Measurements from ENCODE around the gene APCDD1. TPM values are rescaled to one million over a fixed set of nuclear protein-coding genes. Genes with fewer than 3 reads are reported as not detected.

APCDD1 gene
- total RNA-seq, 3 donors from 2014 or later (not counting 1 experiment from before 2014, with no cell fraction given), result 0.13 TPM; not detected in 2

- no CpG with 5 or more reads among the region's 2 CpGs for WGBS (ENCODE audit: insufficient coverage)
- no peaks in the 10 kb centered on the region for H3K4me1 Mint-ChIP-seq
Observed at GRCh38 chr18:10449396-10449795, 5.0 kb upstream of the APCDD1 start.

GRCh38 chr18:10450986-10451385, 3.4 kb upstream of the APCDD1 start:
- H3K4me3 ChIP-seq (ENCODE audit: low read length), result no peak overlapping the region
- ATAC-seq (no peak), DNase-seq (no peak)
- 90% methylated on average over 1 of the region's 2 CpGs for WGBS (ENCODE audit: insufficient coverage)
- H3K36me3 ChIP-seq (ENCODE audit: control insufficient read depth, insufficient read depth, low read length), result no peaks in the 10 kb centered on the region
- H3K4me1 Mint-ChIP-seq, result no peaks in the 10 kb centered on the region
- no peak overlapping the region for H3K27ac ChIP-seq (ENCODE audit: low read length)
- intact Hi-C loops (cut with micrococcal nuclease), result no loop called here
- no peak for TF ChIP-seq CTCF (IDR thresholded peaks at IDR 0.05)
- no peak overlapping the region for H3K27ac Mint-ChIP-seq
- no peaks in the 10 kb centered on the region for H3K4me1 ChIP-seq (ENCODE audit: control insufficient read depth, insufficient read depth, low read length)
- no peaks in the 10 kb centered on the region for H3K9me3 ChIP-seq (ENCODE audit: control insufficient read depth, insufficient read depth, low read length)
- no peaks in the 10 kb centered on the region for H3K9me3 Mint-ChIP-seq
- H3K27me3 Mint-ChIP-seq (ENCODE audit: low read depth in 2 of 2), result peaks cover 31 to 72% of the 10 kb centered on the region in 2 donors
- H3K27me3 ChIP-seq (ENCODE audit: control insufficient read depth, insufficient read depth, low read length), result peaks cover 7% of the 10 kb centered on the region
- H3K36me3 Mint-ChIP-seq, result no peaks in the 10 kb centered on the region
- no peak overlapping the region for H3K4me3 Mint-ChIP-seq

More at GRCh38 chr18:10449396-10449795, 5.0 kb upstream of the APCDD1 start:
- Histone ChIP-seq H3K9me3 (ENCODE audit: control insufficient read depth, insufficient read depth, low read length) (no peaks in the 10 kb centered on the region), H3K4me3 (ENCODE audit: low read length) (no peak overlapping the region), H3K36me3 (ENCODE audit: control insufficient read depth, insufficient read depth, low read length) (no peaks in the 10 kb centered on the region), H3K27ac (ENCODE audit: low read length) (no peak overlapping the region), H3K27me3 (ENCODE audit: control insufficient read depth, insufficient read depth, low read length) (no peaks in the 10 kb centered on the region), H3K4me1 (ENCODE audit: control insufficient read depth, insufficient read depth, low read length) (no peaks in the 10 kb centered on the region)
- no peaks in the 10 kb centered on the region for H3K36me3 Mint-ChIP-seq
- no peaks in the 10 kb centered on the region for H3K9me3 Mint-ChIP-seq
- H3K4me3 Mint-ChIP-seq, result no peak overlapping the region
- no peak for DNase-seq
- intact Hi-C loops (cut with micrococcal nuclease), result no loop called here
- ATAC-seq, result no peak
- H3K27me3 Mint-ChIP-seq (ENCODE audit: low read depth in 2 of 2), result peaks cover 24 to 63% of the 10 kb centered on the region in 2 donors
- no peak overlapping the region for H3K27ac Mint-ChIP-seq
- no peak for TF ChIP-seq CTCF (IDR thresholded peaks at IDR 0.05)

- no peaks in the 10 kb centered on the region for H3K36me3 Mint-ChIP-seq
- peaks cover 40 to 79% of the 10 kb centered on the region in 2 donors for H3K27me3 Mint-ChIP-seq (ENCODE audit: low read depth in 2 of 2)
- WGBS (ENCODE audit: insufficient coverage), result 82% methylated on average over 8 of the region's 11 CpGs
- H3K27ac Mint-ChIP-seq, result no peak overlapping the region
- no peak for DNase-seq
- H3K9me3 Mint-ChIP-seq, result no peaks in the 10 kb centered on the region
- Histone ChIP-seq H3K27ac (ENCODE audit: low read length) (no peak overlapping the region), H3K36me3 (ENCODE audit: control insufficient read depth, insufficient read depth, low read length) (no peaks in the 10 kb centered on the region), H3K27me3 (ENCODE audit: control insufficient read depth, insufficient read depth, low read length) (peaks cover 16% of the 10 kb centered on the region), H3K9me3 (ENCODE audit: control insufficient read depth, insufficient read depth, low read length) (no peaks in the 10 kb centered on the region), H3K4me1 (ENCODE audit: control insufficient read depth, insufficient read depth, low read length) (no peaks in the 10 kb centered on the region), H3K4me3 (ENCODE audit: low read length) (no peak overlapping the region)
- intact Hi-C loops (cut with micrococcal nuclease), result no loop called here
- no peak overlapping the region for H3K4me3 Mint-ChIP-seq
- no peak for ATAC-seq
- TF ChIP-seq CTCF (IDR thresholded peaks at IDR 0.05), result no peak
- H3K4me1 Mint-ChIP-seq, result no peaks in the 10 kb centered on the region
Observed at GRCh38 chr18:10453261-10453805, 1.1 kb upstream of the APCDD1 start.

Measured in natural killer cell (primary cell).